Endothelial cell of umbilical vein (primary cell): ENCODE data around the gene DAPK2. TPM values are rescaled to one million over a fixed set of nuclear protein-coding genes. Genes with fewer than 3 reads are reported as not detected.

Source experiments
- BruUV-seq: library from RNA; stranded (reverse); fragments of 400-500 nt; replicated peaks from 2 replicates; lab custom pipeline; 2021; lab: Mats Ljungman, UMichigan
- CTCF ChIA-PET: fragments of 300-600, 350-600 bp; sonication (Branson Sonifier 250); formaldehyde crosslinking; loops from one replicate; lab custom pipeline; 2021; ENCODE audit warnings: antibody characterized with exemption, inconsistent platforms; lab: Charles Lee
- POLR2A ChIA-PET: fragments of 300-600, 350-600 bp; sonication (Branson Sonifier 250); formaldehyde crosslinking; loops from one replicate; lab custom pipeline; 2021; ENCODE audit warnings: antibody characterized with exemption, inconsistent platforms; lab: Charles Lee
- DNase-seq: peaks from one replicate; pipeline ENCODE4 v3.0.0-alpha.2; 2011; ENCODE audit warnings: low read depth, low spot score
- FAIRE-seq: peaks from 2 replicates; lab custom pipeline; 2011; peaks lifted over from hg19 to GRCh38; lab: Jason Lieb, UNC
- H2AFZ ChIP-seq: 2 replicates; pipeline ENCODE4 v1.6.0; 2012; ENCODE audit warnings: low read depth, low read length, control low read depth, inconsistent platforms
- H3K27ac ChIP-seq: 2 replicates; pipeline ENCODE4 v1.5.1; 2011; ENCODE audit warnings: low read depth, mild to moderate bottlenecking, control low read depth, low read length, moderate library complexity; ENCODE audit not compliant: insufficient read depth
- H3K27me3 ChIP-seq, 2 experiments: 2 replicates each; pipeline versions ENCODE4 v1.6.0 to v1.6.1; 2011; ENCODE audit warnings: low read length in 2 of 2, mixed read lengths in 1 of 2; ENCODE audit not compliant: control insufficient read depth in 2 of 2, insufficient read depth in 2 of 2
- H3K36me3 ChIP-seq, 2 experiments: 2 replicates in 1 of 2; 3 replicates in 1 of 2; pipeline ENCODE4 v1.5.1; 2011; ENCODE audit warnings: low read length in 2 of 2, mild to moderate bottlenecking in 1 of 2, moderate library complexity in 1 of 2; ENCODE audit not compliant: control insufficient read depth in 2 of 2, insufficient read depth in 2 of 2; ENCODE audit errors: extremely low read depth in 1 of 2
- H3K4me1 ChIP-seq: 3 replicates; pipeline ENCODE4 v1.5.1; 2011; ENCODE audit warnings: mild to moderate bottlenecking, low read length; ENCODE audit not compliant: control insufficient read depth, insufficient read depth; ENCODE audit errors: extremely low read depth
- H3K4me2 ChIP-seq: 2 replicates; pipeline ENCODE4 v1.6.1; 2011; ENCODE audit warnings: low read length, control low read depth, mixed read lengths; ENCODE audit not compliant: insufficient read depth
- H3K4me3 ChIP-seq, 3 experiments: fragments of 200-600 bp in 1 of 3; sonication (generic), shearing (Covaris generic) in 1 of 3; replicated peaks in 1 of 3; 2 replicates each; pipeline ENCODE4 v1.5.1; 2011 to 2016; ENCODE audit warnings: control low read depth in 3 of 3, low read length in 3 of 3, mild to moderate bottlenecking in 2 of 3, inconsistent platforms in 1 of 3, low read depth in 1 of 3, moderate library complexity in 1 of 3; ENCODE audit not compliant: insufficient read depth in 1 of 3
- H3K79me2 ChIP-seq: 2 replicates; pipeline ENCODE4 v1.6.0; 2012; ENCODE audit warnings: low read length, inconsistent platforms; ENCODE audit not compliant: control insufficient read depth, insufficient read depth
- H3K9ac ChIP-seq: replicated peaks from 2 replicates; pipeline ENCODE3; 2011; ENCODE audit warnings: low read length, control low read depth; ENCODE audit not compliant: insufficient read depth; ENCODE audit errors: extremely low read depth
- H3K9me1 ChIP-seq: replicated peaks from 3 replicates; pipeline ENCODE4 v1.6.0; 2011; ENCODE audit warnings: mild to moderate bottlenecking, low read length; ENCODE audit not compliant: control insufficient read depth, insufficient read depth; ENCODE audit errors: extremely low read depth
- H3K9me3 ChIP-seq: replicated peaks from 2 replicates; pipeline ENCODE4 v1.5.1; 2012; ENCODE audit warnings: low read length, inconsistent platforms; ENCODE audit not compliant: control insufficient read depth, insufficient read depth
- H4K20me1 ChIP-seq: replicated peaks from 2 replicates; pipeline ENCODE3; 2011; ENCODE audit warnings: mild to moderate bottlenecking, low read length; ENCODE audit not compliant: control insufficient read depth, insufficient read depth; ENCODE audit errors: extremely low read depth
- CTCF ChIP-seq, 2 donors: IDR thresholded peaks; 1 replicate in 1 of 2; 2 replicates in 1 of 2; pipeline ENCODE4 v1.5.1; 2011; ENCODE audit warnings: low read length in 2 of 2, mild to moderate bottlenecking in 2 of 2, moderate library complexity in 2 of 2, control low read depth in 1 of 2, inconsistent platforms in 1 of 2, low read depth in 1 of 2; ENCODE audit not compliant: insufficient read depth in 1 of 2; ENCODE audit errors: extremely low read depth in 1 of 2
- EZH2 ChIP-seq: IDR thresholded peaks from 2 replicates; pipeline ENCODE4 v1.6.1; 2012; ENCODE audit warnings: borderline replicate concordance, low read depth, mild to moderate bottlenecking, moderate library complexity, low read length, inconsistent platforms; ENCODE audit not compliant: severe bottlenecking
- FOS ChIP-seq: IDR thresholded peaks from 2 replicates; pipeline ENCODE4 v1.6.1; 2011; ENCODE audit warnings: mild to moderate bottlenecking, low read length, moderate library complexity, borderline replicate concordance; ENCODE audit not compliant: insufficient read depth
- GATA2 ChIP-seq: IDR thresholded peaks from 2 replicates; pipeline ENCODE4 v1.7.0; 2011; ENCODE audit warnings: low read depth, mild to moderate bottlenecking, moderate library complexity, mixed read lengths, low read length; ENCODE audit not compliant: insufficient read length, insufficient read depth
- JUN ChIP-seq: IDR thresholded peaks from 2 replicates; pipeline ENCODE4 v1.6.1; 2011; ENCODE audit warnings: borderline replicate concordance, low read depth; ENCODE audit not compliant: insufficient read length, insufficient read depth
- MYC ChIP-seq: IDR thresholded peaks from one replicate; pipeline ENCODE4 v1.6.1; 2011; ENCODE audit warnings: mild to moderate bottlenecking, low read depth, low read length
- POLR2AphosphoS5 ChIP-seq: IDR thresholded peaks from 2 replicates; pipeline ENCODE4 v1.6.1; 2012; ENCODE audit warnings: low read depth, mild to moderate bottlenecking, control low read depth, low read length, moderate library complexity; ENCODE audit not compliant: insufficient read depth
- dilution Hi-C: fragments of 300-500 bp; cut with MboI; formaldehyde crosslinking; loops from one replicate; pipeline ENCODE4 v1.15.0; 2019; ENCODE audit warnings: low sequenced_read_pairs; ENCODE audit not compliant: extremely low pct_ligation_motif_present
- intact Hi-C: fragments of 100-400 bp; cut with micrococcal nuclease; formaldehyde crosslinking; loops from one replicate; pipeline ENCODE4 v1.10.0; 2022
- polyA plus RNA-seq, 4 experiments: library from polyadenylated mRNA; depleted of rRNA in 3 of 4; stranded (reverse) in 3 of 4; unstranded in 1 of 4; fragments of >200 nt; gene quantifications; 2 replicates each; pipeline versions ENCODE4 v1.2.1 to v1.2.3, GENCODE V29; 2011 to 2012; ENCODE audit warnings: missing spikeins in 1 of 4
- total RNA-seq: library from RNA; stranded (reverse); gene quantifications from 2 replicates; pipeline ENCODE4 v1.2.3, GENCODE V29; 2021

Gene DAPK2
- total and polyA plus RNA-seq, 2 donors (not counting 3 experiments of a cell fraction or from before 2014, with no cell fraction given), result 2.8 to 6.7 TPM

- ChIA-PET CTCF (no interaction called here), POLR2A (interaction anchor here (0.7 kb wide), 1 partner anchor 14 kb away, joined by 5 read pairs; no protein-coding TSS in a partner anchor)
Measured at GRCh38 chr15:64090527-64090926, 44.2 kb upstream of the DAPK2 start.

GRCh38 chr15:64089543-64090280, 43.4 kb upstream of the DAPK2 start:
- Histone ChIP-seq H3K9ac (no peak overlapping the region), H3K4me1 (peaks cover 14% of the 10 kb centered on the region), H3K4me3 (no peak overlapping the region), H3K9me1 (no peaks in the 10 kb centered on the region), H3K9me3 (no peaks in the 10 kb centered on the region), H4K20me1 (no peaks in the 10 kb centered on the region), H3K36me3 (peaks cover 3 to 4% of the 10 kb centered on the region in 2 experiments), H2AFZ (no peak overlapping the region), H3K4me2 (no peak overlapping the region), H3K79me2 (peaks cover 25% of the 10 kb centered on the region), H3K27me3 (no peaks in the 10 kb centered on the region), H3K27ac (no peak overlapping the region)
- TF ChIP-seq POLR2AphosphoS5 (no peak), MYC (no peak), GATA2 (no peak), FOS (no peak), CTCF (IDR thresholded peaks at IDR 0.05; ENCODE audit: extremely low read depth in 1 of 2, insufficient read depth in 1 of 2, low read depth in 1 of 2, low read length in 2 of 2) (no peak), EZH2 (no peak), JUN (no peak)
- no TSS peak for BruUV-seq
- ChIA-PET POLR2A (no interaction called here), CTCF (interaction anchor here (1.0 kb wide), 1 partner anchor 21 kb away, joined by 3 read pairs; no protein-coding TSS in a partner anchor)
- intact Hi-C loops, result no loop called here
- FAIRE-seq (no peak), DNase-seq (no peak)
- dilution Hi-C loops, result no loop called here

More at GRCh38 chr15:64090527-64090926, 44.2 kb upstream of the DAPK2 start:
- Histone ChIP-seq H4K20me1 (no peaks in the 10 kb centered on the region), H3K4me1 (peaks cover 19% of the 10 kb centered on the region), H3K4me3 (no peak overlapping the region), H3K27me3 (no peaks in the 10 kb centered on the region), H3K79me2 (peaks cover 25% of the 10 kb centered on the region), H3K9me1 (no peaks in the 10 kb centered on the region), H3K9ac (no peak overlapping the region), H3K9me3 (no peaks in the 10 kb centered on the region), H3K27ac (no peak overlapping the region), H3K4me2 (no peak overlapping the region), H2AFZ (no peak overlapping the region), H3K36me3 (peaks cover 2 to 4% of the 10 kb centered on the region in 2 experiments)
- no TSS peak for BruUV-seq
- intact Hi-C loops, result no loop called here
- dilution Hi-C loops, result no loop called here
- FAIRE-seq (no peak), DNase-seq (no peak)
- TF ChIP-seq GATA2, result no peak
- TF ChIP-seq EZH2, result no peak
